22Rv1 (cell line): ENCODE measurements around the gene ZNF652.
"Not testable (repeated sequence)": the region's sequence is repeated elsewhere in the genome, so short reads cannot be mapped to it uniquely, and the experiment has no call there.

Experiments
- H3K27ac ChIP-seq: fragments of 450-650 bp; 2 replicates; pipeline ENCODE4 v1.5.1; 2017
- ZFX ChIP-seq: fragments of 450-650 bp; IDR thresholded peaks from 2 replicates; pipeline ENCODE4 v1.6.1; 2017; ENCODE audit warnings: antibody characterized with exemption, borderline replicate concordance
- TF ChIP-seq, protein P1 (sequence below): fragments of 450-650 bp; IDR thresholded peaks from 2 replicates; pipeline ENCODE4 v1.5.1; 2017; ENCODE audit warnings: mild to moderate bottlenecking

Gene ZNF652

GRCh38 chr17:49372425-49372824 lies 10.4 kb upstream of the ZNF652 start:
- no peak overlapping the region for H3K27ac ChIP-seq
- TF ChIP-seq, protein P1, sequence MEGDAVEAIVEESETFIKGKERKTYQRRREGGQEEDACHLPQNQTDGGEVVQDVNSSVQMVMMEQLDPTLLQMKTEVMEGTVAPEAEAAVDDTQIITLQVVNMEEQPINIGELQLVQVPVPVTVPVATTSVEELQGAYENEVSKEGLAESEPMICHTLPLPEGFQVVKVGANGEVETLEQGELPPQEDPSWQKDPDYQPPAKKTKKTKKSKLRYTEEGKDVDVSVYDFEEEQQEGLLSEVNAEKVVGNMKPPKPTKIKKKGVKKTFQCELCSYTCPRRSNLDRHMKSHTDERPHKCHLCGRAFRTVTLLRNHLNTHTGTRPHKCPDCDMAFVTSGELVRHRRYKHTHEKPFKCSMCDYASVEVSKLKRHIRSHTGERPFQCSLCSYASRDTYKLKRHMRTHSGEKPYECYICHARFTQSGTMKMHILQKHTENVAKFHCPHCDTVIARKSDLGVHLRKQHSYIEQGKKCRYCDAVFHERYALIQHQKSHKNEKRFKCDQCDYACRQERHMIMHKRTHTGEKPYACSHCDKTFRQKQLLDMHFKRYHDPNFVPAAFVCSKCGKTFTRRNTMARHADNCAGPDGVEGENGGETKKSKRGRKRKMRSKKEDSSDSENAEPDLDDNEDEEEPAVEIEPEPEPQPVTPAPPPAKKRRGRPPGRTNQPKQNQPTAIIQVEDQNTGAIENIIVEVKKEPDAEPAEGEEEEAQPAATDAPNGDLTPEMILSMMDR: no peak
- no peak for TF ChIP-seq ZFX

DNA sequence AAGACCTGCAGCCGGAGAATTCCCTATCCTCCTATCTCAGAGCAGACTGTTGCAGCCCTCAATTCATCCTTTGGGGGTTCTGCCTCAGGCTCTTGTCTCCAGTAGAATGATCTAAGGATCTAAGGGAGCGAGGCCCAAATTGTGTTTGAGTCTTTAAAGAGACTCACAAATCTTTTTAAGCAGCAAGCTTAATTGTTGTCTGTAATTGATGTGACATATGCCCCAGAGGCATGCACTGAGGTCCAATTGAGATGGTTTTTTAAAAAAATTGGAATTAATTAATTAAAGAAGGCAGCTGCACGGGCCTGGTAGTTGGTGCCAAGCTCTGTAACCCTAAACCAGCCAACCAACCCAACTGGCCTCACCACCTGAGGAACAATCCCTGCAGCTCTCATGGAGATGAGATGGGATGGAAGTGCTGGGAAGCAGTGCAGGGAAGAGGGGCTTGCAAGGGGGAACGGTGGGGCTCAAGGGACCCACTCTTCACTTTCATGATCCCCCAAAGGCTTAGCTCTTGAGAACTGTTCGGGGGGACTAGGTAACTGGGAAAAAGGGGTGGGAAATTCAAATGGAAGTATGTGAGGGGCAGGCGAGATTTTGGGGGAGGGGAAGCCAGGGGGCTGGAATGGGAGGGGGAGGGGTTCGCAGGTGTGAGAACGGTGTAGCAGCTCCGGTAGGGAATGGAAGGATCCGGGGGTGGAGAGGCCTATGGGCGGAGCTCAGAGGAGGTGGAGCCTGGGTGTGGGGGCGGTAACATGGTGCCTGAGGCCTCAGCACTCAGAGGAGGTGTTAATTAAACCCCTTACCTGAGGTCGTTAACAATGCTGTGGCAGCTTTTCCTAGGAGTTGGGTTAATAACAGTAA lies 9.2 kb upstream of the ZNF652 start:
- H3K27ac ChIP-seq: peak overlapping the region; percentile 15; the same call in 1 of the 2 replicates

DNA sequence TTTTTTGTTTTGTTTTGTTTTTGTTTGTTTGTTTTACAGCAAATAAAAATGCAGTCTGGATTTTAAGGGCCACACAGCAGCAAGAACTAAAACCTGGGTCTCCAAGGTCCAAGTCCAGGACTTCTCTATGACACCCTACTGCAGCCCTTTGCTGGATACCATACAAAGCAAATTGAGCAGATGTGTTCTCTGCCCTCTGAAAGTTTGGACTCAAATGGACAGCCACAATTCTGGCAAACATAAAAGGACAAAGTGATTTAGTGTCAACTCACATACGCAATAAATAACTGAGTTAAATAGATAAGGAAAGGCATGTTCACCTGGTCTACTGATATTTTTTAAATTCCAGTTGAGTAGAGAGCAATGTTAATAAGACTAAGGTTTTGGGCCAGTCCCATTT lies 7.7 kb upstream of the ZNF652 start:
- TF ChIP-seq ZFX: no peak
- TF ChIP-seq, protein P1: no peak
- H3K27ac ChIP-seq: no peak overlapping the region

More for the DNA sequence above, 9.2 kb upstream of the ZNF652 start:
- no peak for TF ChIP-seq ZFX

DNA sequence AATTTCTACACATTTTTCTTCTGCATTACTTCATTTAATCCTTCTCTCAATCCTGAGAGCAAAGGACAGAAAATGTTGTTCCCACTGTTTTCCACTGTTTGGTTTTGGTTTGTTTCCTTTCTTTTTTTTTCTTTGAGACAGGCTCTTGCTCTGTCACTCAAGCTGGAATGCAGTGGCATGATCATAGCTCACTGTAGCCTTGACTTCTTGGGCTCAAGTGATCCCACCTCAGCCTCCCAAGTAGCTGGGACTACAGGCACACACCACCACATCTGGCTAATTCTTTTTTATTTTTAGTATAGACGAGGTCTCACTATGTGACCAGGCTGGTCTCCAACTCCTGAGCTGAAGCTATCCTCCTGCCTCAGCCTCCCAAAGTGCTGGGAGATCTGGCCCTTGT lies 7.0 kb upstream of the ZNF652 start:
- TF ChIP-seq, protein P1: no peak
- TF ChIP-seq ZFX: no peak

GRCh38 chr17:49365667-49366066 lies 3.6 kb upstream of the ZNF652 start:
- no peak overlapping the region for H3K27ac ChIP-seq
- no peak for TF ChIP-seq ZFX
- TF ChIP-seq, protein P1: peak; percentile 29; the same call in 1 of the 2 replicates

More for the DNA sequence above, 7.0 kb upstream of the ZNF652 start:
- no peak overlapping the region for H3K27ac ChIP-seq

GRCh38 chr17:49365126-49365525 lies 3.1 kb upstream of the ZNF652 start:
- not testable (repeated sequence) for H3K27ac ChIP-seq

GRCh38 chr17:49364119-49364518 lies 2.1 kb upstream of the ZNF652 start:
- no peak for TF ChIP-seq ZFX
- TF ChIP-seq, protein P1: no peak

DNA sequence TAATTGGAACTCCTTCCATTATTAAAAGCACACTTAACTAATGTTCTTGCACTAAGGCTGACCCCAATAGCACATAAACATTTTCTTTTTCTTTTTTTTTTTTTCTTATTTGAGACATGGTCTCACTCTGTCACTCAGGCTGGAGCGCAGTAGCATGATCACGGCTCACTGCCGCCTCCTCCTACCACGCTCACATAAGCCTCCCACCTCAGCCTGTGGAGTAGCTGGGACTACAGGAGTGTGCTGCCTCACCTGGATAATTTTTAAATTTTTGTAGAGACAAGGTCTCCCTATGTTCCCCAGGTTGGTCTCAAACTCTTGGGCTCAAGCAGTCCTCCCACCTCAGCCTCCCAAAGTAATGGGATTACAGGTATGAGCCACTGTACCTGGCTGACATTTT lies 1.2 kb upstream of the ZNF652 start:
- TF ChIP-seq, protein P1: no peak
- TF ChIP-seq ZFX: no peak
- H3K27ac ChIP-seq: peak overlapping the region; percentile 94

More at GRCh38 chr17:49364119-49364518, 2.1 kb upstream of the ZNF652 start:
- no peak overlapping the region for H3K27ac ChIP-seq
